Cardiac fibroblast (primary cell): ENCODE data around the gene CANT1.
"Not testable (repeated sequence)": the region's sequence is repeated elsewhere in the genome, so short reads cannot be mapped to it uniquely, and the experiment has no call there.

ENCODE experiments used
- DNase-seq, 2 donors: peaks; one replicate each; pipeline versions ENCODE4 v3.0.0 to v3.0.0-alpha.2; 2010; ENCODE audit warnings: low read depth in 2 of 2
- H3K4me3 ChIP-seq, 2 donors: replicated peaks in 1 of 2; 1 replicate in 1 of 2; 2 replicates in 1 of 2; pipeline ENCODE4 v1.5.1; 2011; ENCODE audit warnings: low read depth in 2 of 2, low read length in 2 of 2, mild to moderate bottlenecking in 2 of 2, moderate library complexity in 1 of 2
- CTCF ChIP-seq: IDR thresholded peaks from one replicate; pipeline ENCODE4 v1.5.1; 2011; ENCODE audit warnings: low read depth, mild to moderate bottlenecking, low read length, inconsistent platforms

CANT1 gene

GRCh38 chr17:78967782-78968362 lies 41.7 kb downstream of the CANT1 start:
- DNase-seq: no peak
- no peak for TF ChIP-seq CTCF
- no peak overlapping the region for H3K4me3 ChIP-seq

GRCh38 chr17:78966910-78967600 lies 42.5 kb downstream of the CANT1 start:
- no peak overlapping the region for H3K4me3 ChIP-seq
- no peak for DNase-seq
- TF ChIP-seq CTCF: no peak

- TF ChIP-seq CTCF: no peak
- DNase-seq: no peak
- no peak overlapping the region for H3K4me3 ChIP-seq
Observed at GRCh38 chr17:78966123-78966813, 43.3 kb downstream of the CANT1 start.

GRCh38 chr17:78965491-78965924 lies 44.1 kb downstream of the CANT1 start:
- no peak for TF ChIP-seq CTCF
- DNase-seq: no peak
- H3K4me3 ChIP-seq: no peak overlapping the region

- H3K4me3 ChIP-seq: no peak overlapping the region
- no peak for TF ChIP-seq CTCF
- no peak for DNase-seq
Observed at GRCh38 chr17:78963378-78963777, 46.2 kb downstream of the CANT1 start.

- not testable (repeated sequence) for DNase-seq, H3K4me3 ChIP-seq
Observed at GRCh38 chr17:78962984-78963348, 46.6 kb downstream of the CANT1 start.

- peak in 1 of 2 donors; percentile 62 for DNase-seq
- TF ChIP-seq CTCF: no peak
- H3K4me3 ChIP-seq: no peak overlapping the region
Observed at GRCh38 chr17:78962345-78962983, 47.1 kb downstream of the CANT1 start.
